ENCODE results near the gene UBASH3B.

DNA sequence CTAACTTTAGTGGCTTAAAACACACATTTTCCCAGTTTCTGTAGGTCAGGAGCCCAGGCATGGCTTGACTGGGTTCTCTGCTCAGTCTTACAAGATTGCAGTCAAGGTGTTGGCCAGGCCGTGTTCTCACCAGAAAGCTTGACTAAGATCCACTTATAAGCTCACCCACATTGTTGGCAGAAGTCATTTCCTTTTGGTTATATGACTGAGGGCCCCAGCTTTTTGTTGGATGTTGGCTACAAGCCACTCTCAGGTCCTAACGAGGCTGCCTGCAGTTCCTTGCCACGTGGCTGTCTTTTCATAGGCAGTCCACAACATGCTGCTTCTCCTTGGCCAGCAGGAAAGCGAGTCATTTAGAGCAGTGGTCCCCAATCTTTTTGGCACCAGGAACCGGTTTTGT is 103.5 kb downstream of the UBASH3B start:
- TF ChIP-seq, protein P1, sequence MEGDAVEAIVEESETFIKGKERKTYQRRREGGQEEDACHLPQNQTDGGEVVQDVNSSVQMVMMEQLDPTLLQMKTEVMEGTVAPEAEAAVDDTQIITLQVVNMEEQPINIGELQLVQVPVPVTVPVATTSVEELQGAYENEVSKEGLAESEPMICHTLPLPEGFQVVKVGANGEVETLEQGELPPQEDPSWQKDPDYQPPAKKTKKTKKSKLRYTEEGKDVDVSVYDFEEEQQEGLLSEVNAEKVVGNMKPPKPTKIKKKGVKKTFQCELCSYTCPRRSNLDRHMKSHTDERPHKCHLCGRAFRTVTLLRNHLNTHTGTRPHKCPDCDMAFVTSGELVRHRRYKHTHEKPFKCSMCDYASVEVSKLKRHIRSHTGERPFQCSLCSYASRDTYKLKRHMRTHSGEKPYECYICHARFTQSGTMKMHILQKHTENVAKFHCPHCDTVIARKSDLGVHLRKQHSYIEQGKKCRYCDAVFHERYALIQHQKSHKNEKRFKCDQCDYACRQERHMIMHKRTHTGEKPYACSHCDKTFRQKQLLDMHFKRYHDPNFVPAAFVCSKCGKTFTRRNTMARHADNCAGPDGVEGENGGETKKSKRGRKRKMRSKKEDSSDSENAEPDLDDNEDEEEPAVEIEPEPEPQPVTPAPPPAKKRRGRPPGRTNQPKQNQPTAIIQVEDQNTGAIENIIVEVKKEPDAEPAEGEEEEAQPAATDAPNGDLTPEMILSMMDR (conservative IDR thresholded peaks at IDR 0.05 in 1 of 2, IDR thresholded peaks at IDR 0.05 in 1 of 2; ENCODE audit: low read depth in 1 of 2, low read length in 2 of 2) = no peak
- TF ChIP-seq EZH2 (IDR thresholded peaks at IDR 0.05; ENCODE audit: low read length, missing control alignments) = no peak

Measured in fibroblast of lung (primary cell).